PC-3 (cell line): ENCODE data around the gene ARHGAP15. TPM values are rescaled to one million over a fixed set of nuclear protein-coding genes. Genes with fewer than 3 reads are reported as not detected.

Source experiments
- ATAC-seq: fragments of 200-7000 bp; cut with Tn5 transposase; 2 replicates; pipeline ENCODE4 v1.9.1; 2020; ENCODE audit warnings: mild to moderate bottlenecking, moderate library complexity
- BruUV-seq: library from RNA; stranded (reverse); fragments of 400-500 nt; replicated peaks from 2 replicates; lab custom pipeline; 2021; lab: Mats Ljungman, UMichigan
- CTCF ChIA-PET: fragments of 300-600 bp; sonication (Branson Sonifier 250); formaldehyde crosslinking; loops from one replicate; lab custom pipeline; 2022; ENCODE audit warnings: antibody characterized with exemption; lab: Charles Lee
- POLR2A ChIA-PET: fragments of 300-600 bp; sonication (Branson Sonifier 250); formaldehyde crosslinking; loops from one replicate; lab custom pipeline; 2022; ENCODE audit warnings: antibody characterized with exemption; ENCODE audit not compliant: unreplicated experiment; lab: Charles Lee
- DNase-seq: peaks from one replicate; pipeline ENCODE4 v3.0.0-alpha.2; 2015
- H2AFZ ChIP-seq: fragments of 300-600 bp; sonication (generic); 2 replicates; pipeline ENCODE4 v1.6.0; 2016; ENCODE audit warnings: antibody characterized with exemption, low read length
- H3F3A ChIP-seq: fragments of 300-600 bp; sonication (generic); one replicate; pipeline ENCODE4 v1.6.0; 2017; ENCODE audit warnings: antibody characterized with exemption, low read length, control low read depth, mild to moderate bottlenecking; ENCODE audit not compliant: unreplicated experiment
- H3K27ac ChIP-seq: fragments of 300-600 bp; sonication (generic); 2 replicates; pipeline ENCODE4 v1.5.1; 2016; ENCODE audit warnings: mild to moderate bottlenecking, low read length
- H3K27me3 ChIP-seq: fragments of 300-600 bp; sonication (generic); 2 replicates; pipeline ENCODE4 v1.6.1; 2016; ENCODE audit warnings: low read length, mixed read lengths
- H3K36me3 ChIP-seq: fragments of 300-600 bp; sonication (generic); 2 replicates; pipeline ENCODE4 v1.6.1; 2016; ENCODE audit warnings: low read depth, mixed run types, low read length, mixed read lengths
- H3K4me1 ChIP-seq: fragments of 300-600 bp; sonication (generic); 2 replicates; pipeline ENCODE4 v1.5.1; 2016; ENCODE audit warnings: low read length; ENCODE audit not compliant: insufficient read depth
- H3K4me2 ChIP-seq: fragments of 300-600 bp; sonication (generic); 2 replicates; pipeline ENCODE4 v1.6.0; 2016; ENCODE audit warnings: low read length
- H3K4me3 ChIP-seq: fragments of 300-600 bp; sonication (generic); 2 replicates; pipeline ENCODE4 v1.5.1; 2016; ENCODE audit warnings: mild to moderate bottlenecking, low read length, mixed read lengths
- H3K79me2 ChIP-seq: fragments of 300-600 bp; sonication (generic); 2 replicates; pipeline ENCODE4 v1.6.1; 2017; ENCODE audit warnings: low read length, mixed read lengths
- H3K9ac ChIP-seq: fragments of 300-600 bp; sonication (generic); 2 replicates; pipeline ENCODE4 v1.6.0; 2016; ENCODE audit warnings: mild to moderate bottlenecking, low read length
- H3K9me2 ChIP-seq: fragments of 300-600 bp; sonication (generic); replicated peaks from 2 replicates; pipeline ENCODE4 v1.6.1; 2016; ENCODE audit warnings: mixed run types, low read length, mixed read lengths
- H3K9me3 ChIP-seq: fragments of 300-600 bp; sonication (generic); 2 replicates; pipeline ENCODE4 v1.6.1; 2016; ENCODE audit warnings: low read length, mixed read lengths
- H4K20me1 ChIP-seq: fragments of 300-600 bp; sonication (generic); 2 replicates; pipeline ENCODE4 v1.6.1; 2016; ENCODE audit warnings: low read length, mixed read lengths
- EZH2 ChIP-seq: fragments of 300-600 bp; sonication (generic); IDR thresholded peaks from one replicate; pipeline ENCODE4 v1.6.1; 2017; ENCODE audit warnings: antibody characterized with exemption, mild to moderate bottlenecking, low read length; ENCODE audit not compliant: unreplicated experiment
- EZH2phosphoT487 ChIP-seq: fragments of 300-600 bp; sonication (generic); IDR thresholded peaks from 2 replicates; pipeline ENCODE4 v1.6.1; 2018; ENCODE audit warnings: mild to moderate bottlenecking, antibody characterized with exemption, low read length, borderline replicate concordance
- intact Hi-C: fragments of 100-400 bp; cut with micrococcal nuclease; formaldehyde crosslinking; loops from 2 replicates; pipeline ENCODE4 v1.9.0; 2023
- total RNA-seq: library from RNA; depleted of rRNA; stranded (reverse); fragments of >200 nt; gene quantifications from 2 replicates; pipeline ENCODE4 v1.2.3, GENCODE V29; 2014
- TF ChIP-seq, protein P1 (sequence below): fragments of 300-600 bp; sonication (generic); conservative IDR thresholded peaks from 2 replicates; pipeline ENCODE4 v1.5.1; 2017; ENCODE audit warnings: antibody characterized with exemption, low read depth, mild to moderate bottlenecking, low read length

Gene ARHGAP15
- total RNA-seq, 1 experiment from 2014 or later, result not detected

- TF ChIP-seq, protein P1, sequence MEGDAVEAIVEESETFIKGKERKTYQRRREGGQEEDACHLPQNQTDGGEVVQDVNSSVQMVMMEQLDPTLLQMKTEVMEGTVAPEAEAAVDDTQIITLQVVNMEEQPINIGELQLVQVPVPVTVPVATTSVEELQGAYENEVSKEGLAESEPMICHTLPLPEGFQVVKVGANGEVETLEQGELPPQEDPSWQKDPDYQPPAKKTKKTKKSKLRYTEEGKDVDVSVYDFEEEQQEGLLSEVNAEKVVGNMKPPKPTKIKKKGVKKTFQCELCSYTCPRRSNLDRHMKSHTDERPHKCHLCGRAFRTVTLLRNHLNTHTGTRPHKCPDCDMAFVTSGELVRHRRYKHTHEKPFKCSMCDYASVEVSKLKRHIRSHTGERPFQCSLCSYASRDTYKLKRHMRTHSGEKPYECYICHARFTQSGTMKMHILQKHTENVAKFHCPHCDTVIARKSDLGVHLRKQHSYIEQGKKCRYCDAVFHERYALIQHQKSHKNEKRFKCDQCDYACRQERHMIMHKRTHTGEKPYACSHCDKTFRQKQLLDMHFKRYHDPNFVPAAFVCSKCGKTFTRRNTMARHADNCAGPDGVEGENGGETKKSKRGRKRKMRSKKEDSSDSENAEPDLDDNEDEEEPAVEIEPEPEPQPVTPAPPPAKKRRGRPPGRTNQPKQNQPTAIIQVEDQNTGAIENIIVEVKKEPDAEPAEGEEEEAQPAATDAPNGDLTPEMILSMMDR, result no peak
- TF ChIP-seq EZH2phosphoT487 (no peak), EZH2 (no peak)
- intact Hi-C loops, result no loop called here
- Histone ChIP-seq H2AFZ (no peak overlapping the region), H3K4me1 (no peaks in the 10 kb centered on the region), H3K9ac (no peak overlapping the region), H4K20me1 (no peaks in the 10 kb centered on the region), H3K27ac (no peak overlapping the region), H3K27me3 (no peaks in the 10 kb centered on the region), H3K79me2 (no peaks in the 10 kb centered on the region), H3K9me3 (no peaks in the 10 kb centered on the region), H3K4me2 (no peak overlapping the region), H3F3A (no peaks in the 10 kb centered on the region), H3K9me2 (no peaks in the 10 kb centered on the region), H3K36me3 (no peaks in the 10 kb centered on the region), H3K4me3 (no peak overlapping the region)
- POLR2A ChIA-PET, result no interaction called here
- DNase-seq (no peak), ATAC-seq (no peak)
- no TSS peak for BruUV-seq
- CTCF ChIA-PET, result no interaction called here
Observed at GRCh38 chr2:143692967-143693366, 563.7 kb downstream of the ARHGAP15 start.

GRCh38 chr2:143694335-143694734 is 565.1 kb downstream of the ARHGAP15 start:
- intact Hi-C loops, result no loop called here

DNA sequence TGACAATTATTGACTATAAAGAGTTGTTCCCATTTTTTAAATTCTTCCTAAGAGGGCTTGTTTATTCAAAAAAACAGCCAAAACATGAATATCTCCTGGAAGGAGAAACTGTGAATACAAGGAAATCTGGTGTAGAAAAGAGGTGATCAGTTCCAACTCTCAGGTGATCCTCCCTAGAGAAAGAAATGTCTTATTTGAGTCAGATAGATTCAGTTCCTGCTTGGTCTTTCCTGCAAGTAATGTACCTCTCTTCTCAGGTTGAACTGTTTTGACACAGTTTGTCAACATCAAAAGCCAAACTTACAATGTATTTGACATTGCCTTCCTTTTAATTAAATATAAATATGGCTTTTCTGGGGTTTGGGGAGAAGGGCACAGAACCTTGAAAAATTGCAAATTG is 567.4 kb downstream of the ARHGAP15 start:
- Histone ChIP-seq H3K9me2 (no peaks in the 10 kb centered on the region), H3K27me3 (no peaks in the 10 kb centered on the region), H3K4me3 (no peak overlapping the region), H3K9ac (no peak overlapping the region), H3K36me3 (no peaks in the 10 kb centered on the region), H3K4me1 (no peaks in the 10 kb centered on the region), H3K9me3 (no peaks in the 10 kb centered on the region), H3K27ac (no peak overlapping the region), H3F3A (no peaks in the 10 kb centered on the region), H3K4me2 (no peak overlapping the region), H2AFZ (no peak overlapping the region), H4K20me1 (no peaks in the 10 kb centered on the region), H3K79me2 (no peaks in the 10 kb centered on the region)
- POLR2A ChIA-PET, result no interaction called here
- no peak for TF ChIP-seq EZH2phosphoT487
- no peak for TF ChIP-seq EZH2
- TF ChIP-seq, protein P1, result no peak
- intact Hi-C loops, result no loop called here
- CTCF ChIA-PET, result no interaction called here
- ATAC-seq (no peak), DNase-seq (no peak)
- no TSS peak for BruUV-seq

More at GRCh38 chr2:143694335-143694734, 565.1 kb downstream of the ARHGAP15 start:
- H3K27me3 ChIP-seq, result no peaks in the 10 kb centered on the region
- TF ChIP-seq, protein P1, result no peak
- TF ChIP-seq EZH2phosphoT487 (no peak), EZH2 (no peak)
- no peaks in the 10 kb centered on the region for H3K9me3 ChIP-seq
- no peaks in the 10 kb centered on the region for H3K79me2 ChIP-seq
- DNase-seq, result no peak
- H3K9ac ChIP-seq, result no peak overlapping the region
- CTCF ChIA-PET, result no interaction called here
- H3K4me3 ChIP-seq, result no peak overlapping the region
- H3K9me2 ChIP-seq, result no peaks in the 10 kb centered on the region
- ATAC-seq, result no peak
- H3K27ac ChIP-seq, result no peak overlapping the region
- POLR2A ChIA-PET, result no interaction called here
- no peak overlapping the region for H3K4me2 ChIP-seq
- H3K4me1 ChIP-seq, result no peaks in the 10 kb centered on the region
- no TSS peak for BruUV-seq
- no peaks in the 10 kb centered on the region for H3K36me3 ChIP-seq
- H4K20me1 ChIP-seq, result no peaks in the 10 kb centered on the region
- no peaks in the 10 kb centered on the region for H3F3A ChIP-seq
- H2AFZ ChIP-seq, result no peak overlapping the region
